OCI-LY3 (cell line): Measurements from ENCODE around the gene TMEM72.

Source experiments
- EZH2phosphoT487 ChIP-seq: fragments of 200-600 bp; shearing (Covaris generic); IDR thresholded peaks from 2 replicates; pipeline ENCODE4 v1.6.1; 2018; ENCODE audit warnings: antibody characterized with exemption, mixed run types, low read depth
- TF ChIP-seq, protein P1 (sequence below): fragments of 200-600, 300-600 bp; sonication (generic); IDR thresholded peaks from 2 replicates; pipeline ENCODE4 v1.5.1; 2014; ENCODE audit warnings: antibody characterized with exemption, low read length, low read depth

DNA sequence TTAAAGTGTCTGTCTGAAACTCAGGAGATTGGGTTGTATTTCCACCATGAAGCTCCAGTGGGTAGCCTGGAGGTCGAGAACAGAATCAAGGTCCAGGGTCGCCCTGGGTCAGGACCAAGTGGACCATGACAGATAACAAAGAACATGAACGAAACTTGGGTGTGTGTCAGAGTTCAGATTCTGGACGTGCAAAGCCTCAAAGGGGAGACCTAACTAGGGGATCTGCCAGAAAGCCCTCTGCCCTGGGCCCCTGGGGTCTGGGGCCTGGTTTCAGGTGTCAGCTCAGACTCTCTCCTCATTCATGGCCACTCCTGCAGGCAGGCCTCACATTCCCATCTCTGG is 50.1 kb downstream of the TMEM72 start:
- TF ChIP-seq, protein P1, sequence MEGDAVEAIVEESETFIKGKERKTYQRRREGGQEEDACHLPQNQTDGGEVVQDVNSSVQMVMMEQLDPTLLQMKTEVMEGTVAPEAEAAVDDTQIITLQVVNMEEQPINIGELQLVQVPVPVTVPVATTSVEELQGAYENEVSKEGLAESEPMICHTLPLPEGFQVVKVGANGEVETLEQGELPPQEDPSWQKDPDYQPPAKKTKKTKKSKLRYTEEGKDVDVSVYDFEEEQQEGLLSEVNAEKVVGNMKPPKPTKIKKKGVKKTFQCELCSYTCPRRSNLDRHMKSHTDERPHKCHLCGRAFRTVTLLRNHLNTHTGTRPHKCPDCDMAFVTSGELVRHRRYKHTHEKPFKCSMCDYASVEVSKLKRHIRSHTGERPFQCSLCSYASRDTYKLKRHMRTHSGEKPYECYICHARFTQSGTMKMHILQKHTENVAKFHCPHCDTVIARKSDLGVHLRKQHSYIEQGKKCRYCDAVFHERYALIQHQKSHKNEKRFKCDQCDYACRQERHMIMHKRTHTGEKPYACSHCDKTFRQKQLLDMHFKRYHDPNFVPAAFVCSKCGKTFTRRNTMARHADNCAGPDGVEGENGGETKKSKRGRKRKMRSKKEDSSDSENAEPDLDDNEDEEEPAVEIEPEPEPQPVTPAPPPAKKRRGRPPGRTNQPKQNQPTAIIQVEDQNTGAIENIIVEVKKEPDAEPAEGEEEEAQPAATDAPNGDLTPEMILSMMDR = no peak
- no peak for TF ChIP-seq EZH2phosphoT487
